Heart right ventricle (tissue), 16 donors: ENCODE data around the gene GNPAT. TPM values are rescaled to one million over a fixed set of nuclear protein-coding genes. Genes with fewer than 3 reads are reported as not detected.

Experiments
- ATAC-seq, 8 donors: fragments of 200-7000 bp; cut with Tn5 transposase; one replicate each; pipeline ENCODE4 v1.9.1; 2020; ENCODE audit warnings: mild to moderate bottlenecking in 8 of 8, moderate library complexity in 8 of 8, moderate number of reproducible peaks in 1 of 8
- DNase-seq, 2 donors: peaks; one replicate each; pipeline ENCODE4 v3.0.0-alpha.2; 2020
- H3K27ac ChIP-seq, 10 donors: fragments of 200-600 bp; sonication (generic) in 2 of 10; one replicate each; pipeline versions ENCODE4 v1.5.0 to v1.8.0; 2020 to 2022; ENCODE audit warnings: mild to moderate bottlenecking in 3 of 10
- H3K27me3 ChIP-seq, 7 donors: fragments of 200-600 bp; one replicate each; pipeline ENCODE4 v1.8.0; 2021 to 2022; ENCODE audit warnings: mild to moderate bottlenecking in 2 of 7
- H3K36me3 ChIP-seq, 9 donors: fragments of 200-600 bp; sonication (generic) in 1 of 9; one replicate each; pipeline versions ENCODE4 v1.5.0 to v1.8.0; 2020 to 2022; ENCODE audit warnings: mild to moderate bottlenecking in 2 of 9
- H3K4me1 ChIP-seq, 9 donors: fragments of 200-600 bp; sonication (generic) in 1 of 9; one replicate each; pipeline versions ENCODE4 v1.5.0 to v1.8.0; 2020 to 2022; ENCODE audit warnings: mild to moderate bottlenecking in 4 of 9
- H3K4me3 ChIP-seq, 10 donors: fragments of 200-600 bp; sonication (generic) in 2 of 10; one replicate each; pipeline versions ENCODE4 v1.5.0 to v1.8.0; 2020 to 2022; ENCODE audit warnings: mild to moderate bottlenecking in 7 of 10, moderate library complexity in 2 of 10
- H3K9me3 ChIP-seq, 11 donors: fragments of 200-600 bp in 10 of 11; sonication (generic) in 2 of 11; one replicate each; pipeline versions ENCODE4 v1.5.0 to v1.8.0; 2013 to 2022; ENCODE audit warnings: mild to moderate bottlenecking in 2 of 11, control low read depth in 1 of 11, moderate library complexity in 1 of 11
- CTCF ChIP-seq, 9 donors: fragments of 200-600 bp; sonication (generic) in 2 of 9; IDR thresholded peaks; one replicate each; pipeline versions ENCODE4 v1.5.0 to v1.8.0; 2021 to 2022; ENCODE audit warnings: antibody characterized with exemption in 9 of 9, mild to moderate bottlenecking in 5 of 9, moderate library complexity in 1 of 9
- WGBS, 2 donors: extraction: QIAGEN DNeasy Blood & Tissue Kit; methylation state at CpG; one replicate each; pipeline ENCODE4 v1.1.7; 2013; ENCODE audit warnings: inconsistent platforms in 1 of 2; 5-methylcytosine and 5-hydroxymethylcytosine counted together
- intact Hi-C, 10 donors: fragments of 100-400 bp; cut with DNase I; formaldehyde crosslinking; loops; one replicate each; pipeline versions ENCODE4 v1.11.1 to v1.14.2; 2022
- polyA plus RNA-seq, 2 donors: library from polyadenylated mRNA; stranded (reverse); fragments of 200-250 nt; gene quantifications; one replicate each; pipeline ENCODE4 v1.2.3, GENCODE V29; 2013
- total RNA-seq, 10 donors: library from RNA; stranded (reverse); fragmentation: NEBNext Ultra II Directional in 3 of 10; extraction: Animal tissue kit (Norgen Biotek cat#: 25700) in 3 of 10; gene quantifications; one replicate each; pipeline versions ENCODE4 v1.2.1 to v1.2.4, GENCODE V29; 2021 to 2023
- donor health status: Arrhythmogenic right ventricular cardiomyopathy.
- donor health status: ischemic (EF 13 %, LVEDD 7.1; RV severe dilation, severe dysfunction).
- donor health status: healthy with polysubstance abuse.
- donor health status: DM: no; HTN: yes; CAD: no.
- donor health status: DM: no; HTN: no; CAD: no.
- donor health status: ischemic (EF 25% LVEDD 6.9; RV normal size, moderate dysfunction).
- donor health status: ischemic (EF 25% LVEDD 5.7; RV mildly dilated, moderate dysfunction).
- donor health status: healthy.
- donor health status: DM: yes; HTN: yes; CAD: no.
- donor health status: Ischemic cardiomyopathy.
- donor health status: ischemic (EF 35%, LVEDD 5.7; RV mildly dilated, moderate dysfunction).
- donor health status: nonischemic (EF 11% LVEDD 7.7; RV severe dilation, severe dysfunction).
- donor health status: DM: yes; HTN: yes; CAD: no.
- donor health status: PGD.
- donor health status: ischemic (EF 29% LVEDD 5.4; RV normal size, mild dysfunction).
- donor health status: nonischemic (EF 23%, LVEDD 6.1; RV moderate dilation, normal function).

GNPAT gene
- total and polyA plus RNA-seq, 12 donors, result 40.3 to 74.0 (median 51.8) TPM

- intact Hi-C loops, result no loop called here
- TF ChIP-seq CTCF (IDR thresholded peaks at IDR 0.05), result no peak
- Histone ChIP-seq H3K36me3 (no peaks in the 10 kb centered on the region), H3K27me3 (no peaks in the 10 kb centered on the region), H3K4me1 (no peaks in the 10 kb centered on the region), H3K27ac (no peak overlapping the region), H3K9me3 (no peaks in the 10 kb centered on the region), H3K4me3 (no peak overlapping the region)
- no peak for DNase-seq
- no peak for ATAC-seq
- 91 to 94% methylated on average over 9 of the region's 9 CpGs for WGBS, 2 donors
These were observed 78.1 kb downstream of the GNPAT start for GRCh38 chr1:231319080-231319479.

- ATAC-seq (no peak), DNase-seq (no peak)
- Histone ChIP-seq H3K9me3 (no peaks in the 10 kb centered on the region), H3K27me3 (no peaks in the 10 kb centered on the region), H3K4me1 (no peaks in the 10 kb centered on the region), H3K27ac (no peak overlapping the region), H3K4me3 (no peak overlapping the region), H3K36me3 (no peaks in the 10 kb centered on the region)
- intact Hi-C loops, result no loop called here
- 76 to 81% methylated on average over 7 of the region's 7 CpGs for WGBS, 2 donors
- TF ChIP-seq CTCF (IDR thresholded peaks at IDR 0.05), result no peak
These were observed 82.0 kb downstream of the GNPAT start for GRCh38 chr1:231322880-231323530.

- intact Hi-C loops, result no loop called here
- WGBS, 2 donors, result 81 to 85% methylated on average over 5 of the region's 5 CpGs
- Histone ChIP-seq H3K36me3 (no peaks in the 10 kb centered on the region), H3K9me3 (no peaks in the 10 kb centered on the region), H3K4me1 (no peaks in the 10 kb centered on the region), H3K27me3 (no peaks in the 10 kb centered on the region), H3K4me3 (no peak overlapping the region), H3K27ac (no peak overlapping the region)
- no peak for TF ChIP-seq CTCF (IDR thresholded peaks at IDR 0.05)
- ATAC-seq (no peak), DNase-seq (no peak)
These were observed 83.6 kb downstream of the GNPAT start for GRCh38 chr1:231324660-231325059.

GRCh38 chr1:231326248-231326647 lies 85.2 kb downstream of the GNPAT start:
- intact Hi-C loops, result no loop called here
- no peaks in the 10 kb centered on the region for H3K4me1 ChIP-seq
- H3K27ac ChIP-seq, result no peak overlapping the region
- no peaks in the 10 kb centered on the region for H3K9me3 ChIP-seq
- H3K27me3 ChIP-seq, result no peaks in the 10 kb centered on the region
- H3K4me3 ChIP-seq, result no peak overlapping the region
- DNase-seq (no peak), ATAC-seq (no peak)
- peaks cover 0 to 7% (median 0%) of the 10 kb centered on the region in 9 donors for H3K36me3 ChIP-seq
- 77 to 92% methylated on average over 1 of the region's 1 CpG for WGBS, 2 donors
- TF ChIP-seq CTCF (IDR thresholded peaks at IDR 0.05), result no peak

Other genes with a start within 250 kb of the GNPAT start
- gene FAM89A, start 201.0 kb upstream of the GNPAT start, total RNA-seq, result 10 to 100 TPM in 1 of 10 donors, 1 to 10 TPM in 9; 4.1 to 14.3 (median 5.3) TPM
- gene FAM89A, start 201.0 kb upstream of the GNPAT start, polyA plus RNA-seq, result 1 to 10 TPM; 4.8 to 9.9 TPM
- gene TRIM67, start 79.2 kb upstream of the GNPAT start, total RNA-seq, result under 1 TPM in 4 of 10 donors, not detected in 6; 0.05 to 0.28 (median 0.11) TPM
- not detected for gene TRIM67, start 79.2 kb upstream of the GNPAT start, polyA plus RNA-seq
- gene EXOC8, start 96.6 kb downstream of the GNPAT start, total RNA-seq, result 10 to 100 TPM; 10.3 to 16.7 (median 12.8) TPM
- gene EXOC8, start 96.6 kb downstream of the GNPAT start, polyA plus RNA-seq, result 1 to 10 TPM; 3.5 to 4.3 TPM
- 10 to 100 TPM in 1 of 10 donors, 1 to 10 TPM in 9; 6.4 to 11.0 (median 7.6) TPM for gene SPRTN, start 97.1 kb downstream of the GNPAT start, total RNA-seq
- gene SPRTN, start 97.1 kb downstream of the GNPAT start, polyA plus RNA-seq, result 1 to 10 TPM; 4.1 to 4.2 TPM
- gene EGLN1, start 181.1 kb downstream of the GNPAT start, total RNA-seq, result 100 to 1,000 TPM in 1 of 10 donors, 10 to 100 TPM in 9; 62.0 to 104 (median 71.2) TPM
- 10 to 100 TPM; 13.0 to 20.8 TPM for gene EGLN1, start 181.1 kb downstream of the GNPAT start, polyA plus RNA-seq